ENCODE results near the gene FAF1.

FAF1 gene

GRCh38 chr1:50822035-50822776, 137.9 kb downstream of the FAF1 start:
- Histone ChIP-seq H3K9me3 (ENCODE audit: insufficient read depth, low read length) (no peaks in the 10 kb centered on the region), H3K79me2 (ENCODE audit: insufficient read depth, low read length) (peaks cover 80% of the 10 kb centered on the region), H3F3A (ENCODE audit: insufficient read depth) (no peaks in the 10 kb centered on the region), H3K27ac (ENCODE audit: low read depth, low read length) (no peak overlapping the region), H3K36me3 (ENCODE audit: low read length) (no peaks in the 10 kb centered on the region), H2AFZ (ENCODE audit: low read depth, low read length, severe bottlenecking) (no peak overlapping the region), H3K4me2 (ENCODE audit: low read depth, low read length, poor library complexity, severe bottlenecking) (no peak overlapping the region), H3K9me2 (replicated peaks; ENCODE audit: insufficient read depth, low read length) (no peaks in the 10 kb centered on the region), H3K9ac (ENCODE audit: low read length) (no peak overlapping the region), H3K4me3 (ENCODE audit: insufficient read depth, low read length, poor library complexity, severe bottlenecking) (no peak overlapping the region), H3K27me3 (ENCODE audit: low read length) (no peaks in the 10 kb centered on the region), H4K20me1 (ENCODE audit: low read depth, low read length) (no peaks in the 10 kb centered on the region; the same call in 1 of the 2 replicates)
- TF ChIP-seq CTCF (IDR thresholded peaks at IDR 0.05; ENCODE audit: insufficient read depth, low read length, poor library complexity, severe bottlenecking) (no peak), EZH2phosphoT487 (conservative IDR thresholded peaks at IDR 0.05; ENCODE audit: low read length) (no peak)

GRCh38 chr1:50820545-50820944, 139.5 kb downstream of the FAF1 start:
- Histone ChIP-seq H2AFZ (ENCODE audit: low read depth, low read length, severe bottlenecking) (no peak overlapping the region), H3K9ac (ENCODE audit: low read length) (no peak overlapping the region), H4K20me1 (ENCODE audit: low read depth, low read length) (no peaks in the 10 kb centered on the region; the same call in 1 of the 2 replicates), H3F3A (ENCODE audit: insufficient read depth) (no peaks in the 10 kb centered on the region), H3K79me2 (ENCODE audit: insufficient read depth, low read length) (peaks cover 82% of the 10 kb centered on the region), H3K9me2 (replicated peaks; ENCODE audit: insufficient read depth, low read length) (no peaks in the 10 kb centered on the region), H3K27ac (ENCODE audit: low read depth, low read length) (no peak overlapping the region), H3K27me3 (ENCODE audit: low read length) (no peaks in the 10 kb centered on the region), H3K9me3 (ENCODE audit: insufficient read depth, low read length) (no peaks in the 10 kb centered on the region), H3K4me2 (ENCODE audit: low read depth, low read length, poor library complexity, severe bottlenecking) (no peak overlapping the region), H3K36me3 (ENCODE audit: low read length) (no peaks in the 10 kb centered on the region), H3K4me3 (ENCODE audit: insufficient read depth, low read length, poor library complexity, severe bottlenecking) (no peak overlapping the region)
- TF ChIP-seq EZH2phosphoT487 (conservative IDR thresholded peaks at IDR 0.05; ENCODE audit: low read length) (no peak), CTCF (IDR thresholded peaks at IDR 0.05; ENCODE audit: insufficient read depth, low read length, poor library complexity, severe bottlenecking) (no peak)

GRCh38 chr1:50812346-50812745, 147.7 kb downstream of the FAF1 start:
- Histone ChIP-seq H3K27ac (ENCODE audit: low read depth, low read length) (no peak overlapping the region), H3K27me3 (ENCODE audit: low read length) (no peaks in the 10 kb centered on the region), H3K9me3 (ENCODE audit: insufficient read depth, low read length) (no peaks in the 10 kb centered on the region), H3K79me2 (ENCODE audit: insufficient read depth, low read length) (peaks cover 90% of the 10 kb centered on the region), H3K36me3 (ENCODE audit: low read length) (no peaks in the 10 kb centered on the region), H3K4me3 (ENCODE audit: insufficient read depth, low read length, poor library complexity, severe bottlenecking) (no peak overlapping the region), H2AFZ (ENCODE audit: low read depth, low read length, severe bottlenecking) (no peak overlapping the region), H4K20me1 (ENCODE audit: low read depth, low read length) (no peaks in the 10 kb centered on the region), H3F3A (ENCODE audit: insufficient read depth) (no peaks in the 10 kb centered on the region), H3K4me2 (ENCODE audit: low read depth, low read length, poor library complexity, severe bottlenecking) (no peak overlapping the region), H3K9ac (ENCODE audit: low read length) (no peak overlapping the region), H3K9me2 (replicated peaks; ENCODE audit: insufficient read depth, low read length) (no peaks in the 10 kb centered on the region)
- TF ChIP-seq CTCF (IDR thresholded peaks at IDR 0.05; ENCODE audit: insufficient read depth, low read length, poor library complexity, severe bottlenecking) (no peak), EZH2phosphoT487 (conservative IDR thresholded peaks at IDR 0.05; ENCODE audit: low read length) (no peak)
